GM18868 (cell line): ENCODE data around the gene SHQ1.

Experiments
- ATAC-seq: cut with Tn5 transposase; IDR thresholded peaks from one replicate; pipeline ENCODE4 v1.9.1; 2021; ENCODE audit warnings: mild to moderate bottlenecking, moderate library complexity; ENCODE audit not compliant: unreplicated experiment

The SHQ1 gene

GRCh38 chr3:72847751-72848702, at the start of gene SHQ1:
Gene SHQ1 (minus strand): TSS chr3:72848445. CDS start chr3:72848340, 105 bp downstream.
- ATAC-seq = peak; percentile 89

GRCh38 chr3:72897758-72898007, 49.4 kb upstream of the SHQ1 start:
- no peak for ATAC-seq

GRCh38 chr3:72896996-72897757, 48.9 kb upstream of the SHQ1 start:
- no peak for ATAC-seq

GRCh38 chr3:72894976-72895552, 46.8 kb upstream of the SHQ1 start:
- ATAC-seq = no peak

GRCh38 chr3:72892870-72893269, 44.6 kb upstream of the SHQ1 start:
- ATAC-seq = no peak

- no peak for ATAC-seq
Observed at GRCh38 chr3:72892081-72892775, 44.0 kb upstream of the SHQ1 start.

- no peak for ATAC-seq
Observed at GRCh38 chr3:72891053-72891855, 43.0 kb upstream of the SHQ1 start.

- ATAC-seq = no peak
Observed at GRCh38 chr3:72890166-72890925, 42.1 kb upstream of the SHQ1 start.

- no peak for ATAC-seq
Observed at GRCh38 chr3:72889310-72890165, 41.3 kb upstream of the SHQ1 start.

- no peak for ATAC-seq
Observed at GRCh38 chr3:72888546-72889309, 40.5 kb upstream of the SHQ1 start.

GRCh38 chr3:72887705-72888545, 39.7 kb upstream of the SHQ1 start, which contains the start of gene GXYLT2:
Gene GXYLT2 (plus strand): TSS chr3:72888046. CDS start chr3:72888234, 188 bp downstream.
- peak; percentile 79 for ATAC-seq

- no peak for ATAC-seq
Observed at GRCh38 chr3:72887343-72887704, 39.1 kb upstream of the SHQ1 start.

GRCh38 chr3:72872183-72872582, 23.9 kb upstream of the SHQ1 start:
- ATAC-seq = no peak

GRCh38 chr3:72862314-72863090, 14.3 kb upstream of the SHQ1 start:
- no peak for ATAC-seq

GRCh38 chr3:72860846-72861245, 12.6 kb upstream of the SHQ1 start:
- ATAC-seq = no peak

- ATAC-seq = no peak
Observed at GRCh38 chr3:72860053-72860452, 11.8 kb upstream of the SHQ1 start.
